ENCODE results near the gene ANKRD33B.
"Not testable (repeated sequence)": the region's sequence is repeated elsewhere in the genome, so short reads cannot be mapped to it uniquely, and the experiment has no call there.

Gene ANKRD33B

GRCh38 chr5:10563945-10564837 is at the start of gene ANKRD33B:
Gene ANKRD33B, plus strand, starts transcription at chr5:10564070. Its CDS starts 398 bp downstream, at chr5:10564468.
- DNase-seq = peak; percentile 77

DNA sequence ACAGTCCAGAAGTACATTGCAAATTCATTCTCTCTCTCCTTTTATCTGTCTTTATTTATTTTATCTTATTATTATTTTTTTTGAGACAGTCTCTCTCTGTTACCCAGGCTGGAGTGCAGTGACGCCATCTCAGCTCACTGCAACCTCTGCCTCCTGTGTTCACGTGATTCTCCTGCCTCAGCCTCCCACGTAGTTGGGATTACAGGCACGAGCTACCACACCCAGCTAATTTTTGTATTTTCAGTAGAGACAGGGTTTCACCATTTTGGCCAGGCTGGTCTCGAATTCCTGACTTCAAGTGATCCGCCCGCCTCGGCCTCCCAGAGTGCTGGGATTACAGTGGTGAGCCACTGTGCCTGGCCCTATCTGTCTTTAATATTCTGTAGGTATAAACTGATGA is 49.3 kb upstream of the ANKRD33B start:
- not testable (repeated sequence) for DNase-seq

GRCh38 chr5:10515492-10515891 is 48.4 kb upstream of the ANKRD33B start:
- DNase-seq = no peak

DNA sequence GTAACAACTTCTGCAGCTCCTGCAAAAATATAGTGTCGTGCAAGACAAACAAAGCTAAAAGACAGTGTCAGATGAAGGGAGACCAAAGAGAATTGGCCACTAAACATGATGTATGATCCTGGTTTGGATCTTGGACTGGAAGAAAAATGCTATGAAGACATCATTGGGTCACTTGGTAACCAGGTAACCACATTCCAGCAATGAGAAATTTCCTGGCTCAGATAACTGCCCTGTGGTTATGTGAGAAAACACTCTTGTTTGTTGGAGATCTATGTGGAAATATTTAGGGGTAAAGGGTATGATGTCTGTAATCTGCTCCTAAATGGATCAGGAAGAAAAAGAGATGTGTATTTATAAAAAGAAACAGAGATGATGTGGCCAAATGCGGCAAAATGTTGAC is 45.5 kb upstream of the ANKRD33B start:
- DNase-seq = no peak

DNA sequence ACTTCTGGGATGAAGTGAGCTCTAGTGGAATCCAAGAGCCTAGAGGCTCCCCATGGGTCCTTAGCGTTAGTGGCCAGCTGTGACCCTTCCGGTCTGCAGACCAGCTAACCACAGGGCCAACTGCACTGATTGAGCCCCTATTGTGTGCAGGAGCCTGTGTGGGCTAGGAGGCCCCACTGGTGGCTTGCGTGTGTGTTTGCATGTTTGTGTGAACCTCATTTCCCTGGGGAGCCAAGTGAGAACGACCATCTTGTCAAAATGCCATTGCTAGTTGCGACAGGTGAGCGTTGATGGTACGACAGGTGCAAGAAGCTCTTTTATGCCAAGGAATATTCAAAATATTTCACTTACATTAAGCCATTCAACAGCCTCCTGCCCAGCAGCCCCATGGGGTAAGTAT is 44.1 kb upstream of the ANKRD33B start:
- DNase-seq = no peak

- no peak for DNase-seq
These were observed 43.2 kb upstream of the ANKRD33B start for GRCh38 chr5:10520706-10521105.

DNA sequence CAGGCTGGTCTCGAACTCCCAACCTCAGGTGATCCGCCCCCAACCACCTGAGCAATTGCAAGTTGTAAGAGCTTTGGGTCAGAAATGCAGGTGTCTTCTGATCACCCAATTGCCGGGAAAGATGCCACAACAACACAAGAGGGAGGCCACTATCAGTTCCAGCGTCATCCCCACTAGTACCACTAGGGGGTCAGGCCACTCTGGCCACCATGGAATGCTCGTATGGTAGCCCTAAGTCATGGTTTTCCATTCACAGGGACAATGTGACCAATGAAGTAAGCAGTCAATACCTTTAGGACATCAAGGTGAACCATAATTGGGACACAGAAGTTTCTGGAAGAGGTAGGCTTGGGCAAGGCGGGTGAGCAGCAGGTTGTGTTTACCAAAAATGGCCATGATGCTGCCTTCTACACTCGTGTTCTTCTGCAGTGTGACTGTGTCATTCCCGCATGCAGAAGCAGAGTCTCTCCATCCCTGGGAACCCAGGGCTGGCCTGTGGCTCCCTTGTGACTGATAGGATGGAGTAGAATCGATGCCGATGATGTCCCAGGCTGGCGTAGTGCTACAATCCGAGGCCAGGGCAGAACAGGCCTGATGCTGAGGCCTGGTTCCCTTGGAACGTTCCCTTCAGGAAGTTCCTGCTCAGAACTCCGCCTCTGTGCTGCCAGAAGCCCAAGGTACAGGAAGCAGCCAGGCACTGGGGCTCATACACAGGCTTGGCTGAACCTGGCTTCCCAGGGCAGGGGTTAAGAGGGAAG is 42.2 kb upstream of the ANKRD33B start:
- DNase-seq = no peak

DNA sequence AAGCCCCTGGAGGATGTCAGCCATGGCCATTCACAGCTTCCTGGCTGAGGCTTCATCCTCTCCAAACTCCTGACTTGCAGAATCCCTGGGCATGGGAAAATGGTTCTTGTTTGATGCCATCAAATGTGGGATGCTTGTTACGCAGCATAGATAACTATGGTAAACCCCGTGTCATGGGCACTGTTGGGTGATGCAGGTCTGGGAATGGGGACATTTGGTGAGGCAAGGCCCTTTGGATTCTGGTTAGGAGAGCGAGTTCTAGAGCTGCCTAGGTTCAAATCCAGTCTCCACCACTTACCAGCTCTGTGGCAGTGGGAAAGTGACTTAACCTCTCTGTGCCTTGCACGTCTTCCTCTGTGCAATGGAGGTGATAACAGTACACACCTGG is 41.7 kb upstream of the ANKRD33B start:
- no peak for DNase-seq

DNA sequence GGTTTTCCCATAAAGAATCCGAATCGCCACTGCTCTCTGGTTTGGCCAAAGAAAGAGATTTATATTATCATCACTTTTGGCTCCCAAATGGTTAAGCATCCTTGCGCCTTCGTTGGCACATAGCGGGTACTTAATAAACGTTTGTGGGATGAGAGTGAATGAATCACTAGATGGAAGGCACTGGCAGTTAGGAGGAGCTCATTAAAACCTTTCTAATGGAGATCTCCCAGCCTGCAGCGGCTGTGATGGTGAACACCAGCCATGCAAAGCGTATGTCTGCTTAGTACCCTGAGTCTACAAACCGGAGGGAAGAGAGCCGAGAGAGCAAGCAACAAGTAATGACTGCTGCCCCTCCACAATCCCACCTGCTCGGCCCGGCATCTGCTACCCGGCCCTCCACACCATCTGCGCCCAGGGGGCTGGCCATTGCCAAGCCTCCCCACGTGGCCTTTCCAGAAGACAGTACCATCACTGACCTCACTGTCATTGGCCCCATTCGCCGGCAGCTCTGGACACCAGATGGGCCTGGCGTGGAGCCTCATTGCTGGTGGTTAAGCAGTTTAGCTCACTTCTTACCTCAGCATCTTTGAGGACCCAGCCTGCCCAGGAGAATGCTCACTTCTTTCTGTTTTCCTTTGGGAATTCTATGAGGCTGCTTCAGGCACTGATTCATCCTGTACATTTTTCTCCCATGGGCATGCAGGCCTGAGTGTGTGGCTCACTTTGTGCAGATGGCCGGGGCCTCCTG is 39.3 kb upstream of the ANKRD33B start:
- DNase-seq = no peak

- no peak for DNase-seq
These were observed 38.8 kb upstream of the ANKRD33B start for GRCh38 chr5:10525124-10525495.

DNA sequence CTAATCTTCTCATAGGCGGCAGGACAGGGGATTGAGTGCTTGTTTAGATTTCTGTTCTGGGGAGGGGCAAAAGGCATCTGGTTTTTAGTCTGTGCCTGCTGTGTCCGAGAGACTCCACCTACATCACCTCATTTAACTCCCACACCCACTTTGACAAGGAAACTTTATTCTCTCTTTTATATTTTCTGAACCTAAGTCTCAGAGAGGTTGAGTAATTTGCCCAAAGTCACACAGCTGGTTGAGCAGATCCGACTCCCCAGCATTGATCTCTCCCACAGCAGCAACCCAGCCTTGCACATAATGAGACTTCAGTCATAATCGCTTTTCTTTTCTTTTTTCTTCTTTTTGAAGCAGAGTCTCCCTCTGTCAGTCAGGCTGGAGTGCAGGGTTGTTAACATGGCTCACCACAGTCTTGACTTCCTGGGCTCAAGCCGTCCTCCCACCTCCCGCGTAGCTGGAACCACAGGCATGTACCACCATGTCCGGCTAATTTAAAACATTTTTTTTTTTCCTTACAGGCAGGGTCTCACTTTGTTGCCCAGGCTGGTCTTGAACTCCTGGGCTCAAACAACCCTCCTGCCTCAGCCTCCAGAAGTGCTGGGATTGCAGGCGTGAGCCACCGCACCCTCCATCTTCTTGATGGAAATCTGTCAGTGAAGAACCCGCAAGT is 36.5 kb upstream of the ANKRD33B start:
- no peak for DNase-seq

GRCh38 chr5:10528056-10528816 is 35.6 kb upstream of the ANKRD33B start:
- DNase-seq = no peak

- DNase-seq = no peak
These were observed 35.0 kb upstream of the ANKRD33B start for GRCh38 chr5:10528827-10529226.

GRCh38 chr5:10530601-10531320 is 33.1 kb upstream of the ANKRD33B start:
- DNase-seq = no peak

DNA sequence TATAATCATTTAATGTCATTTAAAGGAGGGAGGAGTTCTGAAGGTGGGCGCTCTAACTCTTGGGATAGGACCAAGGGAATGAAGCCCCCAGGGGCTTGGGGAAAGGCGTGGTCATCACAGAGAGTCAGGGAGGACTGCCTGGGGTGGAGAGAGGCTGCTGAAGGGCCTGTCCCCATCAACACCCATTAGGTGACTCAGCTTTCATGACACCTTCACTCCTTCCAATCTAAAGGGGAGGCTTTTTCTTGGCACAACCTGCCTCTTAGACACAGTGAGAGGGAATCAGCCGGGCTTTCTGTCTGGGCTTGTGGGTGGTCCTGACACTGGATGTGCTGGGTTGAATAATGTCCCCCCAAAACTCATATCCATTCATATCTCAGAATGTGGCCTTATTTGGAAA is 31.4 kb upstream of the ANKRD33B start:
- no peak for DNase-seq

GRCh38 chr5:10533226-10533625 is 30.6 kb upstream of the ANKRD33B start:
- no peak for DNase-seq

- DNase-seq = no peak
These were observed 29.0 kb upstream of the ANKRD33B start for GRCh38 chr5:10534561-10535530.

DNA sequence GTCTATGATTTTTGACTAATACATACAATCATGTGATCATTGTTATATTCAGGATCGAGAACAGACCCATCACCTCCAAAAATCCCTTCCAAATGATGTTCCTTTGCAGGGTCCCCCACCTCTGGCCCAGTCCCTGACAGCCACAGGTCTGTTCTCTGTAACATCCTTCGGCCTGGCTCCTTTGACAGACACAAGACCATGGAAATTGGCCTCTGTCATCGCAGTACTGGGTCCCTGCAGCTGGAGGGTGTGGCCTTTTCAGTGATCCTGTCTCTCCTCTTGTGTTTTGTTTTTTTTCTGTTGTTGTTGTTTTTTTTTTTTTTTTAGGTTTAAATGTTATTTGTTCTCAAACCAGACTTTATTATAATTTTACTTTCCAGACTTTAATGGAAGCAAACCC is 27.4 kb upstream of the ANKRD33B start:
- no peak for DNase-seq

DNA sequence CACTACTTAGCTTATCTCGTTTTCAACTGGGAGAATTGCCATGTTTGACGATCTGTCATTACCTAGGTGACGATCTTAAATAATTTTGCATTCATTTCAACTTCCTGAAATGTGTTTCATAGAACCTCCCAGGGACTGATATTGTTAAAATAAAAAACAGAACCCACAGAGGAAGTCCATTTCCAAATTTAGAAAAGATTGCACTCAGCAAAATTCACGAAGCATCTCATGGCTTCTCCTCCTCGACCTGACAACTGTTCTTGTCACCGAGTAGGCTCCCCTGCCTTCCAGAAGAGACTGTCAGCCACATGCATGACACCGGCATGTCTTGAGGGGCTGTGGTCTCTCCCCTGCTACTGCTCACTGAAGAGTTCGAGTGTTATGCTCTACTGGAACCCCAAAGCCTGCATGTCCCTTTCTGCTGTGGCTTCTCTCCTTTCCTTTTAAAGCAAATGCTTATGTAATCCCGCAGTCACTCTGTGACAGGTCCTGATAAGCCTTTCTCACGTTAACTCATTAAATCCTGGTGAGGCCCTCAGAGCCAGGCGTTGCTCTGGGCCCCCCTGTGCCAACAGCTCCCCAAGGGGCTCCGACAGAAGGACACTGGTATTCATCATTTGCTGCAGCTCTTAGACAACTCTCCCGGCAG is 26.8 kb upstream of the ANKRD33B start:
- no peak for DNase-seq

GRCh38 chr5:10537624-10538023 is 26.2 kb upstream of the ANKRD33B start:
- no peak for DNase-seq

Data from NCI-H510A treated with DMSO at 0.1 percent for 48 hours (cell line).